Anterior cingulate cortex (tissue), 58 donors: ENCODE data around the gene TUBGCP3.
A peak's percentile ranks its signal among the peaks of the same experiment; 100 is the strongest.

ENCODE experiments used
- DNase-seq, 58 donors: peaks; one replicate each; lab custom pipeline; 2025; lab: John Stamatoyannopoulos, UW

Gene TUBGCP3

DNA sequence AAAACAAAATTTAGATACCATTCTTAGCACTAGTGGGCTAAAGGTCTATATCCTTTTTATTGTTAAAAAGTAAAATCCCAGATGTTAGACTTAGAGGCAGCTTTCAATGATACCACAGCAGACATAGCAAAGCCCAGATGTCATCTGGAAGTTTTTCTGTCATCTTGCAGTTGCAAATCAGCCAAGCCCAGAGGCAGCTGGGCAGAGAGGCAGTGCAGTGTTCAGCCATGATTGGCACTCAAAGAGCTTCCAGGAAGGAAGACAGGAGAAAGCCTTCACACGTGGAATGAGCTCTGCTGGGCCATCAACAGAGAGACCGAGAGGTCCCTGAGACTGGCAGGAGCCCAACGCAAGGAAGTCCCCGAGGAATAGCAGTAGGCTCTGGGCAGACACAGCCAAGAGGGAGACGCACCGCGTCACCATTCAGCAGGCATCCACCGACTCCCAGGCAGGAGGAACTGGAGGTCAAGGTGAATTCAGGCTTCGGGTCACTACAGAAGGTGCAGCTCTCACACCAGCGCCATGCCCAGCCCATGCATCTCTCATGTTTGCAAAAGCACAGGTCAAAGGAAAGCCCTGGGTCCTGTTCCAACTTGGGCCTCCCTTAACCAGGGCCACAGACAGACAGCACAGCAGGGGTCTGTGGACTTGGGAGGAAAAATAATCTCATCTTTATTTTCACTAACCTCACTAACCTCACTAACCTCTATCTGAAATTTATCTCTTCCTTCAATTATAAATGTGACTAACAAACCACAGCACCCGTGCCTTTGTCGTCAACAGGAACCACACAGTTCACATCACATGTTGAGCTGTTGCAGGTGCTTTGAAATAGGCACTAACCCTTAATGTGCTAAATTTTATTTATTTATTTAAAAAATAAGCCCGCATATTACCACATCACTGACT, 54.9 kb downstream of the TUBGCP3 start:
- no peak for DNase-seq

DNA sequence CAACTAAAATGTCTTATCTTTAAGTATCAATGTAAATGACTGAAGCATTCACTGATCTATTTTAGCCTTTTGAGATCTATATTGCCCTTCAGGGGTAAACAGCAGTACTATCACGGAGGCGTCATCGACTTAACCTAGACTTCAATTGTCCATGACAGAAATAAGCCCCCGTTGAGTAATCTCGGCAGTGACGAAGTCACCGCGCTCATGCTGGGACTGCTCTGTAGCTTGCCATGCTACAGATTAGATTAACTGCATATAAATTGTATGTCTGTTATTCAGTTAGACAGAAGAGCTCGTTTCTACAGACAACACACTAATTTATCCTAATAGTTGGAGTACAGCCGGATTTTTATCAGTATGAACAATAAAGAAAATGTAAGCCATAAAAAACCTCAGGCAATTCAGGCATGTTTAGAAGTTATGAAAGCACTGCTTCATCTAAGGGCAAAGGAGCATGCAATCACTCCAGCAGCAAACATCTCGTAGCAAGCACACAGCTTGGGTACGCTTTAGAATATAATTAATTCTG, 56.6 kb downstream of the TUBGCP3 start:
- no peak for DNase-seq

DNA sequence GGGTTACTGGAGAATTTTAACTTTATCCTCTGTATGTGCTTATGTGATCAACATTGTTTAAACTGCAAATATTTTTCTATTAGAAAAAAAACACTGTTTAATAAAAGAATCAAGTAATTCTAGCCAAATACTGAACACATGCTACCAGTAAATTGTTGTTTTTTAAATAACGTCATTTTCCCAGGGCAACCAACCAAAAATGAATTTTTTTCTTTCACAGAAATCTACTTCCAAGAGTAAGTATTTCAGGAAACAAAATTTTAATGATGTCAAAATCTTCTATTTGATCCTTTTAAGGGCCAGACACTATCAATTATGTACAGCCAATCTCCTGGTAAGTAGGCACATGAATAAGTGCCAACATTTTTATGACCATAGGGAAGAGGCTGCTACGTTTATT, 57.1 kb downstream of the TUBGCP3 start:
- no peak for DNase-seq

DNA sequence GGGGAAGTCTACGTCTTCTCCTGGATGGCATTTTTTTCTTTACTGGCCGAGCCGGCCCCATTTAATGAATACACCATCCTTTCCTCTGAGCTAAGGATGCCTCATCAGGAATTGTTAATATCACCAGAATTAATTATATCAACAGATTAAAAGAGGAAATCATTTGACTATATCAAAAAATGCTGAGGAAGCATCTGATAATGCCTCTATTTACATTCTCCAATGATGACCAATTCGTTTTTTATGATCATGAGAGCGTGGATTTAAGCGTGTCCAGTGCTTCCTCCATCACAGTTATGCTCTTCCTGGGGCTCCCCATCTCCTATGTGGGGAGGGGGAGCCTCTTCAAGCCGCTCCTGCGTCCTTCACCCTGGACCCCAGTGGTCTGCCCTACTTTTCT, 58.7 kb downstream of the TUBGCP3 start:
- no peak for DNase-seq

DNA sequence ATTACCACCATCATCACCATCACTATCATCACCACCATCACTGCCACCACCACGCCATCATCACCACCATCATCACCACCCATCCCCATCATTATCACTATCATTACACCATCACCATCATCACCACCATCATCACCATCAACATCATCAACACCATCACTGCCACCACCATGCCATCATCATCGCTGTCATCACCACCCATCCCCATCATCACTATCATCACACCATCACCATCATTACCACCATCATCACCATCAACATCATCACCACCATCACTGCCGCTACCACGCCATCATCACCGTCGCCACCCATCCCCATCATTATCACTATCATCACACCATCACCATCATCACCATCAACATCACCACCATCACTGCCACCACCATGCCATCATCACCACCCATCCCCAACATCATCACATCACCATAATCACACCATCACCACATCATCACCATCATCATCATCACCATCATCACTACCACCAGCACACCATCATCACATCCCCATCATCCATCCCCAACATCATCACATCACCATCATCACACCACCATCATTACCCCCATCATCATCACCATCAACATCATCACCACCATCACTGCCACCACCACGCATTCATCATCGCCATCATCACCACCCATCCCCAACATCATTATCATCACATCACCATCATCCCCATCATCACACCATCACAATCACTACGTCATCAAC, 61.7 kb downstream of the TUBGCP3 start:
- no peak for DNase-seq

DNA sequence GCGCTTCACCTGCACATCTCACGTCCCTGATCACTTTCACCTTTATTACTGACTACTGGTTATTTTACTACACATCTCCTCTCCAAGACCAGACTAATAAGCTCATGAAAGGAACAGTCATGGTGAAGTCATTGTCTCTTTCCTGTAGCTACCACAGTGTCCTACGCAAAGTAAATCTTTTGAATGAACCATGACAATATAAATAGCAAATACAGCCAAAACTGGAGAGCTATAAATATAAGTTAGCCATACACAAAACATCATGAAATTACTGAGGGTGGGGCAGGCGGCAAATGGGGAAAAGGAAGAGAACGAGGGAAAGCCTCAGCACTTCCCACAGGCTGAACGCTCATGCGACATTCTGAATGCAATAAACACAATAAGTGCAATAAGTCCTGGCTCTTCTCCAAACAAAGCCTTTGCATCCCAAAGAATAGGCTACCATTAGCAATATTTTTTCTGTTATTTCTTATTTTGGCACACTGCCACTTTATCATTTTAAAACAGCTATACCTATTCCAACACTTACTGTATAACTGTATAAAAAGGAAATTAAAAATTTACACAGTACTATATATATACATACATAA, 62.5 kb downstream of the TUBGCP3 start:
- DNase-seq = no peak

DNA sequence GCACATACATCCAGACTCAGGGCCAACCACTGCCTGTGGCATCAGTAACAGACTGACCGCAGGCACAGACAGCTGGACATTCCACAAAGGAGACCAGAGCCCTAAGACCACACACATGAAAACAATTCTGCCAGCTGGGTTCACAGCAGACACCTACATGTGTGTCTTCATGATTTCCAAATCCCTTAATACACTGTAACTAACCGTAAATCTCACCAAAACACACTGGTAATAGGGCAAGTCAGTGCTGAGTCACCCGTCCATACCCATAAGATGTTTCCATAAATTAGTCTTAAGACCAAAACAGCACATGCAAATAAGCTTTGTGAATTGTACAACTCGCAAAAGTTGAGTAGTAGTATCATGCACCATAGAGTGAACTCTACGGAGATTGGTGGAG, 65.4 kb downstream of the TUBGCP3 start:
- DNase-seq = no peak

DNA sequence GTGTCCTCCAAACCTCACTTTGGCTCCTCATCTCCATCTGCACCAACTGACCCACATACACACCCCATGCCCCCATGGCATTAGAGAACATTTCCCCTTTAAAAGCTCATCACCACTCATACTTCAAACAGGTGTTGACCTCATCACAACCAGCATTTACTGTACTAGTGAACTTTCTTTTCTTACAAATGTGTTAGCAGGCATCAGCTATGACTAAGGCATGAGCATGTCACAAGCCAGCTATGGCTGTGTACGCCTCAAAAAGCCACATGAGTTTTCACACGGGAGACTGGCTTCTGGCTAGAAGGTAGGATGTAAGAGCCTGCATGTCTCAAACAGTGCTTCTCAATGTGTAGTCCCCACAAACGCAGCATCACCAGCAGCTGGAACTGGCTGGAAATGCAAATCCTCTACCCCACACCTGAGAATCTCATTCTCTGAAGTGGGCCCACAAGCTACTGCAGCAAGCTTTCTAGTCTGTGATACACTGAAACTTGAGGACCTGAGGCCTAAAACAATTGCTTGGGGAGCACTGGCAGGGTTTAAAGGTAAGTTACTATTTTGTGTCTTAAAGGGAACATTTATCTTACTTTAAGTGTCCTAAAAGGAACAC, 66.8 kb downstream of the TUBGCP3 start:
- DNase-seq = no peak

DNA sequence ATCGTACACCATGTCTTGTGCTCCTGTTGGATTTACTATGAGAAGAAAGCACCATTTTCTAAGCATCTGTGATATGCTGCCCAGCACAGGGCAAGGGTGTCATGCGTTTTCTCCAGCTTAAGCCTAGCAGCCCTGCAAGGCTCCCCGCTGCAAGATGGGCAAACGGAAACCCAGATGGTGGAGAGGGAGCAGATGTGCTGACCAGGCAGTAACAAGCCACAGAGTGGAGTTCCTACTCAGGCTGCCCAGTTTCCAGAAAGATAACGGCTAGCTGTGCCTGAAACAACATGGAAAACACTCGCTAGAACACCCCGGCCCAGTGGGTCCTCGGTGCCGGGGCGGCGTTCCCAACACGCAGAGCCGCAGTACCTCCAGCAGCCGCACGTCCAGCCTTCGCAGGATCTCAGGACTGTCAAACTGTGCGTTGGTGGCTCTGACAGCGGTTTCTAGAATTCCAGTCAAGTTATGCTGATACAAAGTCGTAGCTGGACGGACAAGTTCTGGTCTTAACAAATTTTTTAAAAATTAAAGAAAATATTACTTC, 68.4 kb downstream of the TUBGCP3 start:
- DNase-seq = no peak

DNA sequence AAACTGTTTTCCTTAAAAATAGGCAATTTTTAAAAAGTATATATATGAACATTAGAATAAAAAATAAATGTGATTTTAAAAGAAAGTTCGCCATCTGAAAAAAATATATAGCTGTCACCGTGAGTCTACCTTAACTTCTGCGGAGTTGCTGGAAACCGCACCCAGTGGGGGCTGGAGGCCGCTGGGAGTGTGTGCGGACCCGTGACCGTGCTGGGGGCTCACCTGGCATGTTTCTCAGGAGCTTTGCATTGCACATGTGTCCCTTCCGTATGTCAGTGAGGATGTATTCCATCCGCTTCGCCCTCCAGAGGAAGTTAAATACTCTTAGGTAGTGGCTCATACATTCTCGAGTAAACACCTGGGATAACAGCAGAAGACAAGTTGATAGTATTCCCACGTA, 71.7 kb downstream of the TUBGCP3 start:
- DNase-seq = no peak

DNA sequence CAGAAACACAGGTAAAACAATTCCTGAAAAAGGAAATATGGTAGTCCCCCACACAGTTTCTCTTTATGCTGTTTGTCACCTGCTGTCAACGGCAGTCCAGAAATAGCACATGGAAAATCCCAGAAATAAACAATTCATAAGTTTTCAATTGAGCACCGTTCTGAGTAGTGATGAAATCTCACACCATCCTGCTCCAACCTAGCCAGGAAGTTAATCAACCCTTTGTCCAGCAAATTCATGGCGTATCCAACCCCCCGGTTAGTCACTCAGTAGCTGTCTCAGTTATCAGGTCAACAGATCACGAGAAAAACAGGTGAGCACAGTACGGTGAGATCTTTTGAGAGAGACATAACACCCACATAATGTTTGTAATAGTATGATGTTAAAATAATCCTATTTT, 74.2 kb downstream of the TUBGCP3 start:
- no peak for DNase-seq

DNA sequence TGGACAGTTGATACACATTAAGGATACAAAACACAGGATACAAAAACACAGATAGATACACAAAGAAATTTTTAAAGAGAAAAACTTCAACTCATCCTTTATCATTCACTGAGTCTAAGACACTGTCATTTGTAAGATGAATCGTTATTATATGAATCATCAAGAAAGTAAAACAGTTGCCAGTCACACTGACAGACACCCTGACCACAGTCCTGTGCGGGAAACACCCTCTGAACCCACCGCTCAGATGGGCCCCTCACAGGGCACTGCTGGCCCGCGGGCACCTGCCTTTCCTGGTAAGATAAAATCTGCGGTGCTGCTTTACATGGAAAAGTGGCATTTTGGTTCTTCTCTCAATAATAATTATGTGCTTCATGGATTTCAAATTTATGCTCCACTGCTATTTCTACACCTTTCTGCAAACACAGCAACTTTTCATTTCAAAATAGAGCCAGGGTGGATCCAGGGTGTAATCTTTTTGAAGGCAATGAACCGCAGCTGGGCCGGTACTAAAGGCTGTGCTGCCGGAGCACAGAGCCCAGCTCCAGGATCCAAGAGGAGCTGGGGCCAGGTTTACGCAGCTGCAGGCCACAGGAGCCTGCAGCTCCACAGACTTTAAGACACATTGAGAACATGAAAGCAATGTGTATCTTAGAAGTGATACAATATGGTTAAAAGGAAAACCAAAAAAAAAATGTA, 76.8 kb downstream of the TUBGCP3 start:
- DNase-seq = no peak

DNA sequence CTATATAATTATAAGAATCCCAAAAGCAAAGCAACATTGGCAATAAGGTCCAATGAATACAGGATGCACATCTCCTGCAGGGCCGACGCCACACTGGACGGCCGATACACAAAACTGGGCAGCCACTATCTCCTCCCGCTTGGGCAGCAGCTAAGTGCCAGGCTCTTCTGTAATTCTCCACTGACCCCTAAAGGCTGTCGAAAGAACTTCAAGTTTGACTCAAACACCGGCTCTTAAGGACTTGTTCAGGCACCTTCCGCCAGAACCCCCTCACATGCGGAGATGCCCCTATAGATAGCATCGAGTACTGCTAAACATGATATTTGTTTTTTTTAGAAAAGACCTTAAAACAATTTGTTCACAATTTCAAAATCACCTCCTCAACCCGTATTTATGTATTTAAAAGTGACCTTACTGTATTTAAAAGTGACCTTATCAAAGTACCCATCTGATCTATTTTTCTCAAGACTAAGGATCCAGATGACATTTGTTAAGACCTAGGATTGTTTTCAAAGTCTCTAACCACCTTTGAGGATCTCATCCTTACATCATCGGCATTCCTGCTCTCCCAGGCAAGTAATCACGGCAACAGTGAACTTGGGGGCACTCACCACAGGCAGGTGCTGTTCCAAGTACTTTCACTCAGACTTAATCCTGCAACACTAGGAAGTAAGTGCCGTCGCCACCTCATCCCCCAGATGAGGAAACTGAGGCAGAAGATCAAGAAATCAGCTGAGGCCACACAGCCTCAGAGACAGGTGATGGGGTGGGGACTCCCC, 77.8 kb downstream of the TUBGCP3 start:
- peak in 26 of 58 donors; percentile 2 to 46 (median 16) for DNase-seq

DNA sequence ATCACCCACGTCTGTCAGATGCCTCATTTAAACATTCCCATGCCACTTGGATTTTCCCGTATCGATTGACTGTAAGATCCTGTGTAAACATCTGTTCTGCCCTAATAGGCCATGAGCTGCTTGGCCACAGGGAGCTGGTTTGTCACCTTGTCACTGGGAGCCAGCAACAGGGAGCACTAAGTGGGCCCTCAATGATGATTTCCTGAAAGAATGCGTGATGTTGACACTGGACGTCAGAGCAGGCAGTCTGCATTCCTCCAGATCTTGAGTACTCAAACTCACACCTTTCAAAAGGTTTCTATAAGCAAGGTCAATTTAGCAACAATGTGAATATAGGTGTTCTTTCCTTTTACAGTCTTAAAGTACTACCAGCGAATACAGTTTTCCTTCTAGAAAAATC, 78.8 kb downstream of the TUBGCP3 start:
- DNase-seq = no peak

DNA sequence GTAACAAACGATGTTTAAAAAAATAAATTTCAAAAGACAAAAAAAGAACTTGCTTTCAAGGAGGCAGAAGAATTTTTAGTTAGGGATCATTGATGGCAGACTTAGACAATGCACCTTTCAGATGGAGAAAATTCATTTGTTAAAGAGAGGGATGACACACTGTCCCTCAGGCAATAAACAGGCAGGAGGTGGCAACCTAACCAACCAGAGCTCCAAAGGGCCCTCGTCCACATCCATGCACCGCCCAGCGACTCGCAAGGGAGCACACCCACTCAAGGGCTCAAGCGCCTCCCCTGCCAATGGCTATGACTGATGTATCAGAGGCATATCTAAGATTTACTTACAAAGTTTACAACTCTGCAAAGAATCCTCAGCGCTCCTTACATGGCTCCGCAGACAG, 81.9 kb downstream of the TUBGCP3 start:
- DNase-seq = no peak

DNA sequence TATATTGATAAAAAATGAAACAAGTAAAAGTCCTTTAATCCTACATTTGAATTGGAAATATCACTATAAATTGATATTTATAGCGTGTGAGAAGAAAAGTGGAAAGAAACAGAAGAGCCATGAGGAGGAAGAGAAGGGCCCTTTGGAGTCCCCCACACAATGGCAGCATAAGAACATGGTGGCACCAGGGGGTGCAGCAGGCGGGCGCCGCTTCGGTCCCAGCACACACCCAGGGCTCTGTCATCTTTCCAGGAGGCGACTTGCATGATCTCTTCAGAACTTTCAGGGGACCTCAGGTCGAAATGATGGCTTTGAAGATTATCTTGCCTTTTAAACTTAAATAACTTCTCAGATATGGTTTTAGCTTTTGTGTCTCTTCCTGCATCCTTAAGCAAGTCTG, 91.8 kb downstream of the TUBGCP3 start:
- DNase-seq = no peak

DNA sequence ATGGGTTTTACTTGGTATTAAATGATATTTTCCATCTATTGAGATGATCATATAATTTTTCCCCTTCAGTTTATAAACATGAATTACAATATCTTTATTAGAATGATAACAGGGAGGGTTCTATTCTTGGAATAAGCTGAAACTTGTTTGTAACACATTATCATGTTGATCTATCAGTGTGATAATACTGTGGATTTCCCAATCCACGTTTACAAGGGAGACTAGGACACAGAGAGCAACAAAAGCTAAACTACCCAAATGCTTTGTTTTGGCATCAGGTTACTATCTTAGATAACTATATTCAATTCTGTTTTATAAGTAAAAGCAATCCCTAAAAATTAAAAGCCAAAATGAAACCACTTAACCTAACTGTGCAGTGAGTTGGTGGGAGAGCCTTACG, 92.5 kb downstream of the TUBGCP3 start:
- no peak for DNase-seq

DNA sequence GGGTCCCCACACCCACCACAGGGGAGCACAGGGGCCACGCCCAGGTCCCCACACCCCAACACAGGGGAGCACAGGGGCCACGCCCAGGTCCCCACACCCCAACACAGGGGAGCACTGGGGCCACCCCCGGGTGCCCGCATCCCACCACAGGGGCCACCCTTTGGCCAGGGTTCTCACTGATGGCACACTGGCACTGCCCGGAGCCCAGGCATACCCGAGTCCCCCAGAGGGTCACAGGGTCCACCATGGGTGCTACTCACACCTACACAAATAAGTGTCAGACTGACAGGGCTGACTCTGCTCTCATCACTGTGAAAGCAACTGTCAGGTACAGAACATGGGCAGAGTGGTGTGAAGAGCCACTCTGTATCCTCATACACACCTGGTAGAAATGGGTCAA, 98.8 kb downstream of the TUBGCP3 start:
- no peak for DNase-seq
